Stimulated activated CD8-positive, alpha-beta memory T cell treated with anti-CD3 and anti-CD28 coated beads, Interleukin-15, amount 100 ng/mL, for 1 hour (primary cell): ENCODE data around the gene GAREM2.

ENCODE experiments used
- DNase-seq: peaks from one replicate; pipeline ENCODE4 v3.0.0-alpha.2; 2020; ENCODE audit warnings: low read depth

Gene GAREM2

GRCh38 chr2:26237868-26238267, 65.0 kb downstream of the GAREM2 start:
- DNase-seq = no peak

- no peak for DNase-seq
Measured at GRCh38 chr2:26238311-26238958, 65.5 kb downstream of the GAREM2 start.
